ENCODE measurements around the gene CDK8. TPM values are rescaled to one million over a fixed set of nuclear protein-coding genes. Genes with fewer than 3 reads are reported as not detected.

CDK8 gene
- total RNA-seq, 1 donor from 2014 or later = 11.2 TPM

DNA sequence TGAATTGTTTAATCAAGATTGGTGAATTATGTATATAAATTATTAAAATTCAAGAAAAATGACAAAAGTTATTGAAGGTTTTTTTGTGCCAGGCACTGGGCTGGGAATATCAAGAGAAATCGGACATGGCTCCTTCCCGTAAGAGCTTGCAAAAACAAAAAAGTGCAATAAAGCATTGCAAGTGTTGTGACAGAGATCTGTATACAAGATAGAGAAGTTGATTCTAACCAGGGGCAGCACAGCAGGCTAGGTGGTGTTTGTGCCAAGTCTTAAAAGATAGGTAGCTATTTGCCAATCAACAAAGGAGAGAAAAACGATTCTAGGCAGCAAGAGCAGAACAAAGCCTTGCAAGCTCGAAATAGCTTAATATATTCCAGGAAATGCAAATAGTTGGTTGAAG lies 179.8 kb downstream of the CDK8 start:
- Histone ChIP-seq H3K27me3 (no peaks in the 10 kb centered on the region), H3K4me3 (no peak overlapping the region), H3K36me3 (no peaks in the 10 kb centered on the region), H3K4me1 (no peaks in the 10 kb centered on the region), H3K9me3 (peaks cover 28% of the 10 kb centered on the region), H3K27ac (no peak overlapping the region)
- no peak for DNase-seq
- TF ChIP-seq CTCF (IDR thresholded peaks at IDR 0.05) = no peak
- intact Hi-C loops (cut with DNase I) = no loop called here
- ATAC-seq = no peak

GRCh38 chr13:26435171-26435570 lies 181.2 kb downstream of the CDK8 start:
- H3K36me3 ChIP-seq = no peaks in the 10 kb centered on the region
- H3K27me3 ChIP-seq = no peaks in the 10 kb centered on the region
- ATAC-seq (no peak), DNase-seq (no peak)
- no peak overlapping the region for H3K4me3 ChIP-seq
- intact Hi-C loops (cut with DNase I) = no loop called here
- H3K27ac ChIP-seq = no peak overlapping the region
- TF ChIP-seq CTCF (IDR thresholded peaks at IDR 0.05) = no peak
- H3K4me1 ChIP-seq = no peaks in the 10 kb centered on the region
- peaks cover 28% of the 10 kb centered on the region for H3K9me3 ChIP-seq

DNA sequence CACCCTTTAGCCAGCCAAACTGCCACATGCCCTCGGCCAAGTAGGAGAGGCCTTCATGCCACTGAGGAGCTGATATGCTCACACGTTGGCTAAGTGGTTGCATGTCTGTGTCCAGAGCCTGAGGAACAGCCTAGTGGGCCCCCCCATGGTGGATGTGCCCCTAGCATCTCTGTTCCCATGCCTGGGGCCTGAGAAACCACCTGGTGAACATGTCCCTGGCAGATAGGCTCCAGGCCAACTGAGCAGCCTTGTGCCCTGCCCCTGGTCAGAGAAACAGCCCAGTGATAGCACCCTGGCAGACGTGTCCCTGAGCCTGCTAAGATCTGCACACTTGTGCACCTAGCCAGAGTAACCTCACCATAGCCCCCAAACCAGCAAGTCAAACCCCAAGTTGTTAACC lies 181.7 kb downstream of the CDK8 start:
- no peak for DNase-seq
- Histone ChIP-seq H3K4me3 (no peak overlapping the region), H3K36me3 (no peaks in the 10 kb centered on the region), H3K9me3 (peaks cover 28% of the 10 kb centered on the region), H3K4me1 (no peaks in the 10 kb centered on the region), H3K27ac (no peak overlapping the region), H3K27me3 (no peaks in the 10 kb centered on the region)
- no peak for ATAC-seq
- TF ChIP-seq CTCF (IDR thresholded peaks at IDR 0.05) = no peak
- intact Hi-C loops (cut with DNase I) = no loop called here

DNA sequence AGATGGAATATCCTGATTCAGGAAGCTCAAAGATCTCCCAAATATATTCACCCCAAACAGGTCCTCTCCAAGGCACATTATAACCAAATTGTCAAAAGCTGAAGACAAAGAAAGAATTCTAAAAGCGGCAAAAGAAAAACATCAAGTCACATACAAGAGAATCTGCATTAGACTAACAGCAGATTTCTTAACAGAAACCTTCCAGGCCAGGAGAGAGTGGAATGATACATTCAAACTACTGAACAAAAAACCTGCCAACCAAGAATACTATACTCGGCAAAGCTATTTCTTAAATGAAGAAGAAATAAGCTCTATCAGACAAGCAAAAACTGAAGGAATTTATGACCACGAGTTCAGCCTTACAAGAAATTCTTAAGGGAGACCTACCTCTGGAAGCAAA lies 183.0 kb downstream of the CDK8 start:
- no peaks in the 10 kb centered on the region for H3K27me3 ChIP-seq
- H3K4me3 ChIP-seq = no peak overlapping the region
- no peaks in the 10 kb centered on the region for H3K4me1 ChIP-seq
- no peak for ATAC-seq
- DNase-seq = no peak
- TF ChIP-seq CTCF (IDR thresholded peaks at IDR 0.05) = no peak
- peaks cover 28% of the 10 kb centered on the region for H3K9me3 ChIP-seq
- no peaks in the 10 kb centered on the region for H3K36me3 ChIP-seq
- no peak overlapping the region for H3K27ac ChIP-seq
- intact Hi-C loops (cut with DNase I) = no loop called here

GRCh38 chr13:26440111-26440510 lies 186.2 kb downstream of the CDK8 start:
- peaks cover 3% of the 10 kb centered on the region for H3K4me1 ChIP-seq
- TF ChIP-seq CTCF (IDR thresholded peaks at IDR 0.05) = no peak
- H3K27me3 ChIP-seq = no peaks in the 10 kb centered on the region
- DNase-seq (no peak), ATAC-seq (no peak)
- no peak overlapping the region for H3K27ac ChIP-seq
- no peaks in the 10 kb centered on the region for H3K36me3 ChIP-seq
- no peak overlapping the region for H3K4me3 ChIP-seq
- H3K9me3 ChIP-seq = peaks cover 28% of the 10 kb centered on the region
- intact Hi-C loops (cut with DNase I) = no loop called here

DNA sequence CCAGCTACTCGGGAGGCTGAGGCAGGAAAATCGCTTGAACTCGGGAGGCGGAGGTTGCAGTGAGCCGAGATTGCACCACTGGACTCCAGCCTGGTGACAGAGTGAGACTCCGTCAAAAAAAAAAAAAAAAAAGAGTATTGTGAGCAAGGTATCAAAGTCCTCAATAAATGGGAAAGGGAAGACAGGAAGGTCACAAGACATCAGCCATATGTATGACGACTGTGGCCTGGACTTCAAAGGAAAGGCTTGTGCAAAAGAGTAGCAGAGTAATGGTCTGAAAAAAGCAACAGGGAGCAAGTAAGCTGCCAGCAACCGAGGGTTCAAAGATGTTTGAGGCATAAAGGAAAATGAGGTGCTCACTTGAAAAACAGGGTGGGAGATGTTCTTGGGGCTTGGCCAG lies 187.5 kb downstream of the CDK8 start:
- intact Hi-C loops (cut with DNase I) = no loop called here
- no peaks in the 10 kb centered on the region for H3K27me3 ChIP-seq
- ATAC-seq = no peak
- no peak overlapping the region for H3K4me3 ChIP-seq
- H3K4me1 ChIP-seq = peaks cover 3% of the 10 kb centered on the region
- no peak overlapping the region for H3K27ac ChIP-seq
- DNase-seq = no peak
- TF ChIP-seq CTCF (IDR thresholded peaks at IDR 0.05) = no peak
- H3K36me3 ChIP-seq = no peaks in the 10 kb centered on the region
- H3K9me3 ChIP-seq = peaks cover 17% of the 10 kb centered on the region

Measured in upper lobe of right lung (tissue), 1 donor.